ENCODE measurements around the gene CSF2RB. TPM values are rescaled to one million over a fixed set of nuclear protein-coding genes. Genes with fewer than 3 reads are reported as not detected.
A peak's percentile ranks its signal among the peaks of the same experiment; 100 is the strongest.

Gene CSF2RB
- total and polyA plus RNA-seq, 2 of the 13 experiments (the other 11 are each of a cell fraction or from before 2014, with no cell fraction given): not detected

DNA sequence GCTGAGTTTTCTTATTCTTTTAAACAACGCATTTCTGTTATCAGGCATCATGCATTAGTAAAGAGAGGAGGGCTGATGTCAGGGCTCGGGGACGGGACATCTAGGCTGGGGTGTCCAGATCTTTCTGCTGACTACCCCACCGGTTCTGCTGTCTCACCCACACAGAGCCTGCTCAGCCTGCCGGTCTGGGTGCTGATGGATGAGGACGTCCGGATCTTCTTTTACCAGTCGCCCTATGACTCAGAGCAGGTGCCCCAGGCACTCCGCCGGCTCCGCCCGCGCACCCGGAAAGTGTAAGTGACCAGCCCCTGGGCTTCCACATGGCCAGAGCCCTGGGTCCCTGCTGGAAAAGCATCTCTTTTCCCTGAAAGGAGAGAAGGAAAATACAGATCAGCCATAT is 43.2 kb upstream of the CSF2RB start:
- H3K4me1 ChIP-seq (ENCODE audit: insufficient read depth, low read length): peaks cover 9% of the 10 kb centered on the region; the same call in 1 of the 2 replicates
- H4K20me1 ChIP-seq (ENCODE audit: insufficient read depth, low read length): no peaks in the 10 kb centered on the region
- no peak overlapping the region for H3K4me3 ChIP-seq (replicated peaks in 1 of 3; ENCODE audit: insufficient read depth in 1 of 3, low read depth in 2 of 3, low read length in 3 of 3)
- TF ChIP-seq ZFP90 (CRISPR knock-in tag; IDR thresholded peaks at IDR 0.05; ENCODE audit: borderline replicate concordance): no peak
- TF ChIP-seq PAX8 (CRISPR knock-in tag; IDR thresholded peaks at IDR 0.05; ENCODE audit: borderline replicate concordance): no peak
- no peak for TF ChIP-seq SRSF9 (IDR thresholded peaks at IDR 0.05; ENCODE audit: borderline replicate concordance, insufficient read depth, low read depth, low read length, poor library complexity, severe bottlenecking)
- H3K27me3 ChIP-seq (ENCODE audit: control insufficient read depth in 1 of 2, insufficient read depth in 2 of 2, low read length in 2 of 2): peaks cover 2 to 34% of the 10 kb centered on the region in 2 experiments
- in situ Hi-C loops (cut with HindIII; ENCODE audit: extremely low pct_ligation_motif_present, low pct_unique_long_range_greater_than_20kb): no loop called here
- ATAC-seq (no peak), DNase-seq (ENCODE audit: low spot score) (no peak), FAIRE-seq (no peak)
- no peaks in the 10 kb centered on the region for H3K79me2 ChIP-seq (ENCODE audit: insufficient read depth, low read length)
- no peak overlapping the region for H2AFZ ChIP-seq (ENCODE audit: low read length)
- no peaks in the 10 kb centered on the region for H3K9me3 ChIP-seq (ENCODE audit: low read length)
- 9% methylated on average over 7 of the region's 14 CpGs for WGBS (ENCODE audit: low lambda C conversion rate)
- BruUV-seq (replicated peaks): no TSS peak
- H3K4me2 ChIP-seq (ENCODE audit: low read depth, low read length): no peak overlapping the region
- POLR2A ChIA-PET: no interaction called here
- CTCF ChIA-PET (ENCODE audit: low intra/inter-chr PET ratio, low total read pairs): no interaction called here
- no peak overlapping the region for H3K9ac ChIP-seq (ENCODE audit: insufficient read depth, low read depth, low read length)
- intact Hi-C loops (cut with micrococcal nuclease; ENCODE audit: unreplicated experiment): no loop called here
- no peak overlapping the region for H3K27ac ChIP-seq (ENCODE audit: extremely low read length, insufficient read depth, low read length)
- H3K36me3 ChIP-seq (replicated peaks in 1 of 2; ENCODE audit: control insufficient read depth in 1 of 2, insufficient read depth in 2 of 2, low read length in 2 of 2): no peaks in the 10 kb centered on the region

DNA sequence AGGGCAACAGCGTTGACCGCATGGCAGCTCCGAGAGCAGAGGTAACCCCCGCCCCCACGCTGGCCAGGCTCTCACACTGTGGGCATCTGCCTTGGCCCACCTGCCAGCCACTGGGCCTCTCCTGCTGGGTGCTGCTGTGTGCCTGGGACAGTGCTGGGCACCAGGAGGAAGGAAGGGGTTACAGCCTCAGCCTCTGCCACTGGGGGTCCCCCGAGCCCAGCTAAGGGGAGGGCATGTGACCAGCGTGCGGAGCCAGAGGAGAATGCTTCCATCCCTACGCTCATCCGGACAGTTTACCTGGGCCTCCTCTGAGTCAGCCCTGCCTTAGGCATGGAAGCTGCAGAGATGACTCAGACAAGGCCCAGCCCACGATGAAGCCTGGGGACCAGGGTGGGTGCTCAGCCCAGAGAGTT is 41.8 kb upstream of the CSF2RB start:
- ChIA-PET CTCF (ENCODE audit: low intra/inter-chr PET ratio, low total read pairs) (no interaction called here), POLR2A (no interaction called here)
- no peaks in the 10 kb centered on the region for H4K20me1 ChIP-seq (ENCODE audit: insufficient read depth, low read length)
- H3K4me3 ChIP-seq (replicated peaks in 1 of 3; ENCODE audit: insufficient read depth in 1 of 3, low read depth in 2 of 3, low read length in 3 of 3): no peak overlapping the region
- no peak; the same call in 2 of the 3 replicates for ATAC-seq
- no peak for FAIRE-seq
- no peaks in the 10 kb centered on the region for H3K9me3 ChIP-seq (ENCODE audit: low read length)
- H3K4me2 ChIP-seq (ENCODE audit: low read depth, low read length): no peak overlapping the region
- no peak overlapping the region for H3K9ac ChIP-seq (ENCODE audit: insufficient read depth, low read depth, low read length)
- in situ Hi-C loops (cut with HindIII; ENCODE audit: extremely low pct_ligation_motif_present, low pct_unique_long_range_greater_than_20kb): no loop called here
- no peak for DNase-seq (ENCODE audit: low spot score)
- intact Hi-C loops (cut with micrococcal nuclease; ENCODE audit: unreplicated experiment): no loop called here
- H3K27ac ChIP-seq (ENCODE audit: extremely low read length, insufficient read depth, low read length): no peak overlapping the region
- WGBS (ENCODE audit: low lambda C conversion rate): 13% methylated on average over 3 of the region's 11 CpGs
- peaks cover 9% of the 10 kb centered on the region; the same call in 1 of the 2 replicates for H3K4me1 ChIP-seq (ENCODE audit: insufficient read depth, low read length)
- no TSS peak for BruUV-seq (replicated peaks)
- no peaks in the 10 kb centered on the region for H3K36me3 ChIP-seq (replicated peaks in 1 of 2; ENCODE audit: control insufficient read depth in 1 of 2, insufficient read depth in 2 of 2, low read length in 2 of 2)
- peaks cover 2 to 25% of the 10 kb centered on the region in 2 experiments; a peak in 4 of 5 replicates for H3K27me3 ChIP-seq (ENCODE audit: control insufficient read depth in 1 of 2, insufficient read depth in 2 of 2, low read length in 2 of 2)
- H3K79me2 ChIP-seq (ENCODE audit: insufficient read depth, low read length): no peaks in the 10 kb centered on the region
- no peak overlapping the region for H2AFZ ChIP-seq (ENCODE audit: low read length)
- TF ChIP-seq GLI4 (CRISPR knock-in tag; IDR thresholded peaks at IDR 0.05; ENCODE audit: borderline replicate concordance) (no peak), ZNF563 (CRISPR knock-in tag; IDR thresholded peaks at IDR 0.05) (no peak), MTF2 (CRISPR knock-in tag; IDR thresholded peaks at IDR 0.05; ENCODE audit: borderline replicate concordance) (no peak), STAG1 (CRISPR knock-in tag; IDR thresholded peaks at IDR 0.05) (peak; percentile 34), ZFP41 (CRISPR knock-in tag; IDR thresholded peaks at IDR 0.05; ENCODE audit: borderline replicate concordance) (no peak), NFE2L2 (IDR thresholded peaks at IDR 0.05; ENCODE audit: low read length) (no peak), ZNF562 (CRISPR knock-in tag; IDR thresholded peaks at IDR 0.05; ENCODE audit: borderline replicate concordance) (no peak), HMG20B (CRISPR knock-in tag; conservative IDR thresholded peaks at IDR 0.05) (no peak), ZNF564 (CRISPR knock-in tag; IDR thresholded peaks at IDR 0.05) (no peak)
- TF ChIP-seq, protein P1, sequence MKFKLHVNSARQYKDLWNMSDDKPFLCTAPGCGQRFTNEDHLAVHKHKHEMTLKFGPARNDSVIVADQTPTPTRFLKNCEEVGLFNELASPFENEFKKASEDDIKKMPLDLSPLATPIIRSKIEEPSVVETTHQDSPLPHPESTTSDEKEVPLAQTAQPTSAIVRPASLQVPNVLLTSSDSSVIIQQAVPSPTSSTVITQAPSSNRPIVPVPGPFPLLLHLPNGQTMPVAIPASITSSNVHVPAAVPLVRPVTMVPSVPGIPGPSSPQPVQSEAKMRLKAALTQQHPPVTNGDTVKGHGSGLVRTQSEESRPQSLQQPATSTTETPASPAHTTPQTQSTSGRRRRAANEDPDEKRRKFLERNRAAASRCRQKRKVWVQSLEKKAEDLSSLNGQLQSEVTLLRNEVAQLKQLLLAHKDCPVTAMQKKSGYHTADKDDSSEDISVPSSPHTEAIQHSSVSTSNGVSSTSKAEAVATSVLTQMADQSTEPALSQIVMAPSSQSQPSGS (CRISPR knock-in tag; IDR thresholded peaks at IDR 0.05): no peak
- TF ChIP-seq, protein P2, sequence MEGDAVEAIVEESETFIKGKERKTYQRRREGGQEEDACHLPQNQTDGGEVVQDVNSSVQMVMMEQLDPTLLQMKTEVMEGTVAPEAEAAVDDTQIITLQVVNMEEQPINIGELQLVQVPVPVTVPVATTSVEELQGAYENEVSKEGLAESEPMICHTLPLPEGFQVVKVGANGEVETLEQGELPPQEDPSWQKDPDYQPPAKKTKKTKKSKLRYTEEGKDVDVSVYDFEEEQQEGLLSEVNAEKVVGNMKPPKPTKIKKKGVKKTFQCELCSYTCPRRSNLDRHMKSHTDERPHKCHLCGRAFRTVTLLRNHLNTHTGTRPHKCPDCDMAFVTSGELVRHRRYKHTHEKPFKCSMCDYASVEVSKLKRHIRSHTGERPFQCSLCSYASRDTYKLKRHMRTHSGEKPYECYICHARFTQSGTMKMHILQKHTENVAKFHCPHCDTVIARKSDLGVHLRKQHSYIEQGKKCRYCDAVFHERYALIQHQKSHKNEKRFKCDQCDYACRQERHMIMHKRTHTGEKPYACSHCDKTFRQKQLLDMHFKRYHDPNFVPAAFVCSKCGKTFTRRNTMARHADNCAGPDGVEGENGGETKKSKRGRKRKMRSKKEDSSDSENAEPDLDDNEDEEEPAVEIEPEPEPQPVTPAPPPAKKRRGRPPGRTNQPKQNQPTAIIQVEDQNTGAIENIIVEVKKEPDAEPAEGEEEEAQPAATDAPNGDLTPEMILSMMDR (CRISPR knock-in tag; IDR thresholded peaks at IDR 0.05): peak; percentile 34
- TF ChIP-seq, protein P3, sequence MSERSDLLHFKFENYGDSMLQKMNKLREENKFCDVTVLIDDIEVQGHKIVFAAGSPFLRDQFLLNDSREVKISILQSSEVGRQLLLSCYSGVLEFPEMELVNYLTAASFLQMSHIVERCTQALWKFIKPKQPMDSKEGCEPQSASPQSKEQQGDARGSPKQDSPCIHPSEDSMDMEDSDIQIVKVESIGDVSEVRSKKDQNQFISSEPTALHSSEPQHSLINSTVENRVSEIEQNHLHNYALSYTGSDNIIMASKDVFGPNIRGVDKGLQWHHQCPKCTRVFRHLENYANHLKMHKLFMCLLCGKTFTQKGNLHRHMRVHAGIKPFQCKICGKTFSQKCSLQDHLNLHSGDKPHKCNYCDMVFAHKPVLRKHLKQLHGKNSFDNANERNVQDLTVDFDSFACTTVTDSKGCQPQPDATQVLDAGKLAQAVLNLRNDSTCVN (CRISPR knock-in tag; IDR thresholded peaks at IDR 0.05; ENCODE audit: borderline replicate concordance): no peak

All from HepG2 (cell line).